ENCODE results near the gene KREMEN1.

Gene KREMEN1

DNA sequence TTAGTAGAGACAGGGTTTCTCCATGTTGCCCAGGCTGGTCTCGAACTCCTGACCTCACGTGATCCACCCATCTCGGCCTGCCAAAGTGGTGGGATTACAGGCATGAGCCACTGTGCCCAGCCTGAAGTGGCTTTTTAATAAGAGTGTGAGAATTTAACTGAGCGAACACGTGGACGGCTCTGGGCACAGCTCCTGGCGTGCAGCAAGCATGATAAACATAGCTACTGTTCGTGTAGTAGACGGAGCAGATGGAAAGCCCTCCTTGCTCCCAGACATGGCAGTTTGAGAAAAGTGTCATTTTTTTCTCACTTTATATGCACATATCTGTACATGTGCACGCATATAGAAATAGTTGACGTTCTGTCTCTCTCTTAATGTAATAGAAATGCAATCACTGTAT is 139.9 kb downstream of the KREMEN1 start:
- no peak for DNase-seq (ENCODE audit: low read depth, low spot score)
- CTCF ChIA-PET, result no interaction called here
- no peak overlapping the region for H3K4me3 ChIP-seq (ENCODE audit: low read depth, low read length)
- POLR2A ChIA-PET, result no interaction called here
- TF ChIP-seq, protein P1, sequence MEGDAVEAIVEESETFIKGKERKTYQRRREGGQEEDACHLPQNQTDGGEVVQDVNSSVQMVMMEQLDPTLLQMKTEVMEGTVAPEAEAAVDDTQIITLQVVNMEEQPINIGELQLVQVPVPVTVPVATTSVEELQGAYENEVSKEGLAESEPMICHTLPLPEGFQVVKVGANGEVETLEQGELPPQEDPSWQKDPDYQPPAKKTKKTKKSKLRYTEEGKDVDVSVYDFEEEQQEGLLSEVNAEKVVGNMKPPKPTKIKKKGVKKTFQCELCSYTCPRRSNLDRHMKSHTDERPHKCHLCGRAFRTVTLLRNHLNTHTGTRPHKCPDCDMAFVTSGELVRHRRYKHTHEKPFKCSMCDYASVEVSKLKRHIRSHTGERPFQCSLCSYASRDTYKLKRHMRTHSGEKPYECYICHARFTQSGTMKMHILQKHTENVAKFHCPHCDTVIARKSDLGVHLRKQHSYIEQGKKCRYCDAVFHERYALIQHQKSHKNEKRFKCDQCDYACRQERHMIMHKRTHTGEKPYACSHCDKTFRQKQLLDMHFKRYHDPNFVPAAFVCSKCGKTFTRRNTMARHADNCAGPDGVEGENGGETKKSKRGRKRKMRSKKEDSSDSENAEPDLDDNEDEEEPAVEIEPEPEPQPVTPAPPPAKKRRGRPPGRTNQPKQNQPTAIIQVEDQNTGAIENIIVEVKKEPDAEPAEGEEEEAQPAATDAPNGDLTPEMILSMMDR (IDR thresholded peaks at IDR 0.05; ENCODE audit: insufficient read depth, low read length, missing control alignments), result no peak

DNA sequence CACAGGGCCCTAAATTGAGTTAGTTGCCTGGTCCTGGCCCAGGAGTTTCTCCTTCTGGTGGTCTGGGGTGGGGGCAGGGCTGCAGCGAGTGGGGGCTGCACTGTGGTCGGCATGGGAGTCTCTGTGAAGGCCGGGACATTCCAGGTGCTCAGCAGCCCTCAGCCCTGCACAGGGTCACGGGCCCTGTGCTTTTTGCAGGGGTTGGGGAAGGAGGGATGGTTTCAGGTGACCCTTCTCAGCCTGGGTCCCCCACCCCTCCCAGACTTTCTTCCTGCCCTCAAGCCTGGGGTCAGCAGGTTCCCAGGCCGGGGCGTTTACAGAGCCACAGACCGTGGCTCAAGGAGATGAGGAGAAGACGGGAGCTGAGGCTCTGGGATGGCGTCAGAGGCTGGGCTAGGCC is 140.7 kb downstream of the KREMEN1 start:
- POLR2A ChIA-PET, result no interaction called here
- H3K4me3 ChIP-seq (ENCODE audit: low read depth, low read length), result no peak overlapping the region
- CTCF ChIA-PET, result no interaction called here
- DNase-seq (ENCODE audit: low read depth, low spot score), result no peak
- TF ChIP-seq, protein P1 (IDR thresholded peaks at IDR 0.05; ENCODE audit: insufficient read depth, low read length, missing control alignments), result no peak

DNA sequence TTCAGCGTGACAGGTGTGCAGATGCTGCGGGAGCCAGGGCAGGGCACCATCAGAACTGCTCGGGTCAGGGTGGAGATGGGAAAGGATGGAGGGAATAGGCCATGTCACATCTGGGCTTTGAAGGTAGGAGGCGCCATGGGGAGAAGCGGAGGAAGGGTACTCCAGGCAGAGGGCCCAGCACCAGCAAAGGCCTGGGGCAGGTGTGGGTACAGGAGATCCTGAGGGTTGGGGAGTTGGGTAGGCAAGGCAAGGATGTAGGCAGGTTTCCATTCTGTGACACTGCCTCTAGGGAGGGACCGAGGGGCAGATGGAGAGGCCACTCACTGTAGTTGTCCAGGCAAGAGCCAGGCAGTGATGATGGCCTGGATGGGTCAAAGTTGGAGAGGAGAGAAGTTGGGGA is 141.4 kb downstream of the KREMEN1 start:
- ChIA-PET POLR2A (interaction anchor here (0.5 kb wide), 1 partner anchor 55 kb away, joined by 3 read pairs; no protein-coding TSS in a partner anchor), CTCF (no interaction called here)
- TF ChIP-seq, protein P1 (IDR thresholded peaks at IDR 0.05; ENCODE audit: insufficient read depth, low read length, missing control alignments), result no peak
- no peak overlapping the region for H3K4me3 ChIP-seq (ENCODE audit: low read depth, low read length)
- no peak for DNase-seq (ENCODE audit: low read depth, low spot score)

DNA sequence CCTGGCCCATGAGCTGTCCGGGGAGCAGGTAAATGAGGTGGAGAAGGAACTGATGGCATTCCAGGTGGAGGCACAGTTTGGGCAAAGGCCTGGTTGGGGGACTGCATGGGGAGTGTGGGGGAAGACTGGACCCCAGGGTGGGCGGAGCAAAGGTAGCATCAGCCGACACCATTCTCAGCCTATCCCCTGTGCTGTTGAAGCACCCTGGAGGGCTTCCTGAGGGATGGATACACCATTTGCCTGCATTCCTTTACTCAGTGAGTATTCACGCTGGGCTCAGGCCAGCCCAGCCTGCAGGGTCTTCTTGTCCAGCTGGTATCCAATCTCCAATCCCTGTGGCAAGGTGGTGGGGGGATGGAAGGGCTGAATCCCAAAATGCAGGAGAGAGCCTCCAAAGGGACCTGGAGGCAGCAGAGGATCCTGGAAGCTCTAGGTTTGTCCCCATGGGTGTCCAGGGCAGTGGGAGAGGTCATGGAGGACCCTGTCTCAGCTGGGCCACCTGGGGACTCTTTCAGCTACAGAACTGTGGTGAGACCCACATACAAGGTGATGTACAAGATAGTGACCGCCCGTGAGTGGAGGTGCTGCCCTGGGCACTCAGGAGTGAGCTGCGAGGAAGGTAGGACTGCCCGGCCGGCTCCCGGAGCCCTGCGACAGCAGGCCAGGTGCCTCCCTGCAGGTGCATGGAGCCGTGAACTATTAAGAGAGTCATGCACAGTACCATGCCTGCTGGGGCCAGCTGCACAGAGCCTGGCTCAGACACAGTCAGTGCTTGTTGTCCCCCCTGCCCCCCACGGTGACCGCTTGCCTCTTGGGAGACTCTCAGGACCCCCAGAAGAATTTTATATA is 142.4 kb downstream of the KREMEN1 start:
- no peak for DNase-seq (ENCODE audit: low read depth, low spot score)
- H3K4me3 ChIP-seq (ENCODE audit: low read depth, low read length), result no peak overlapping the region
- POLR2A ChIA-PET, result interaction anchor here (0.5 kb wide), 1 partner anchor 56 kb away, joined by 3 read pairs; no protein-coding TSS in a partner anchor
- CTCF ChIA-PET, result no interaction called here
- TF ChIP-seq, protein P1 (IDR thresholded peaks at IDR 0.05; ENCODE audit: insufficient read depth, low read length, missing control alignments), result no peak

DNA sequence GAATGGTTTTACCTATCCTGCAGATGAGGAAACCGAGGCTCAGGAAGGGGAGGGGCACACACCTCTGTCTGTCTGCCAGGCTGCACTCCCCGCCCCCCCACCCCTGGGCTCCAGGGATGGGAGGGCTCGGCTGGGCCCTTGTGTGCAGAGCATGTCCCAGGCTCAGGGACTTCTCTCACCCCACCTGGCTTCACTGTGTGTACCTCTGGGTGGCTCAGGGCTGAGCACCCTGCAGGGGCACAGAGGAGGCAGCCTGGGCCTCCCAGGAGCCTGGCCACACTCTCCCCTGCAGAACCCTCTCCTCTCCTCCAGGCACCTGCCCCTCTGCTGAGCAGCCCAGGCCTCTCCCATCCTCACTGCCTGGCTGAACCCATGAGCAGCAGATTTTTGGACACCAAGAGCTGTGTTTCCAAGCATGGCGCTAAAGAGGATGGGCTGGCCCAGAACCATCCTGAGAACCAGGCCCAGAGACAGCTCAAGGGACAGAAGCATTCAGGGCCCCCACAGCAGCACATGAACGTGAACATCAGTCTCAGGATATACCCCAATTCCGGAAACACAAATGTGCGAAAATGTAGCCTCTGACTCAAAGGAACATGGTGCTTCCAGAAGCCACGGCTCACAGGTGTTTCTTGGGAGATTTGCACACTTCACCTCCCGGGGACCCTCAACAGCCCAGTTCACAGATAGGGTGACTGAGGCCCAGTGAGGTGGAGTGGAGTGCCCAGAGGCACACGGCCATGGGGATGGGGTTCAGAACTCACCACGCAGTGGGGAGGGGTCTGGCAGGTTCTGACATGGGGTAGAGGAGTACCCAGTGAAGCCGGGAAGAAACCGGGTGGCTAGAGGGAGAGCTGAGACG is 143.4 kb downstream of the KREMEN1 start:
- TF ChIP-seq, protein P1 (IDR thresholded peaks at IDR 0.05; ENCODE audit: insufficient read depth, low read length, missing control alignments), result no peak
- no peak overlapping the region for H3K4me3 ChIP-seq (ENCODE audit: low read depth, low read length)
- POLR2A ChIA-PET, result no interaction called here
- CTCF ChIA-PET, result no interaction called here
- DNase-seq (ENCODE audit: low read depth, low spot score), result no peak
